Heart left ventricle (tissue), 16 donors: Measurements from ENCODE around the gene UBR2. TPM values are rescaled to one million over a fixed set of nuclear protein-coding genes. Genes with fewer than 3 reads are reported as not detected.

Source experiments
- ATAC-seq, 4 donors: fragments of 200-7000 bp; cut with Tn5 transposase; one replicate each; pipeline ENCODE4 v1.9.1; 2020 to 2022; ENCODE audit warnings: moderate library complexity in 4 of 4, mild to moderate bottlenecking in 3 of 4, moderate number of reproducible peaks in 1 of 4
- DNase-seq, 5 donors: peaks; one replicate each; pipeline ENCODE4 v3.0.0-alpha.2; 2020
- H3K27ac ChIP-seq, 12 donors: fragments of 200-600 bp; sonication (generic) in 4 of 12; one replicate each; pipeline versions ENCODE4 v1.5.0 to v1.8.0; 2016 to 2022; ENCODE audit warnings: mild to moderate bottlenecking in 2 of 12
- H3K27me3 ChIP-seq, 9 donors: fragments of 200-600 bp; sonication (generic) in 2 of 9; one replicate each; pipeline versions ENCODE4 v1.5.1 to v1.8.0; 2016 to 2022; ENCODE audit warnings: mild to moderate bottlenecking in 3 of 9
- H3K36me3 ChIP-seq, 9 donors: fragments of 200-600 bp; sonication (generic) in 2 of 9; one replicate each; pipeline versions ENCODE4 v1.5.0 to v1.8.0; 2018 to 2022; ENCODE audit warnings: mild to moderate bottlenecking in 2 of 9
- H3K4me1 ChIP-seq, 12 donors: fragments of 200-600 bp; sonication (generic) in 4 of 12; one replicate each; pipeline versions ENCODE4 v1.5.0 to v1.8.0; 2016 to 2022; ENCODE audit warnings: mild to moderate bottlenecking in 3 of 12
- H3K4me3 ChIP-seq, 12 donors: fragments of 200-600 bp; sonication (generic) in 4 of 12; one replicate each; pipeline versions ENCODE4 v1.5.0 to v1.8.0; 2017 to 2022; ENCODE audit warnings: mild to moderate bottlenecking in 9 of 12, moderate library complexity in 4 of 12
- H3K9me3 ChIP-seq, 12 donors: fragments of 200-600 bp; sonication (generic) in 4 of 12; one replicate each; pipeline versions ENCODE4 v1.5.0 to v1.8.0; 2016 to 2022; ENCODE audit warnings: mild to moderate bottlenecking in 1 of 12
- POLR2A ChIP-seq, 2 donors: fragments of 450-650 bp; IDR thresholded peaks; one replicate each; pipeline ENCODE4 v1.6.1; 2017; ENCODE audit warnings: antibody characterized with exemption in 2 of 2, mild to moderate bottlenecking in 2 of 2, moderate library complexity in 2 of 2
- WGBS, 4 donors: extraction: QIAGEN DNeasy Blood & Tissue Kit in 2 of 4; methylation state at CpG; one replicate each; pipeline versions ENCODE4 v1.1.5 to v1.1.7; 2013 to 2018; 5-methylcytosine and 5-hydroxymethylcytosine counted together
- intact Hi-C, 10 donors: fragments of 100-400 bp; cut with DNase I; formaldehyde crosslinking; loops; one replicate each; pipeline versions ENCODE4 v1.11.1 to v1.14.2; 2022
- polyA plus RNA-seq, 2 donors: library from polyadenylated mRNA; stranded (reverse); fragments of 200-250 nt; gene quantifications; one replicate each; pipeline ENCODE4 v1.2.3, GENCODE V29; 2013
- total RNA-seq, 9 donors: library from RNA; depleted of rRNA in 2 of 9; stranded (reverse); fragments of >200 nt in 2 of 9; fragmentation: NEBNext Ultra II Directional in 3 of 9; extraction: Animal tissue kit (Norgen Biotek cat#: 25700) in 3 of 9; gene quantifications; one replicate each; pipeline versions ENCODE4 v1.1.0 to v1.2.4, GENCODE V29; 2016 to 2023
- TF ChIP-seq, protein P1 (sequence below), 12 donors: fragments of 200-600 bp; sonication (generic) in 4 of 12; IDR thresholded peaks; one replicate each; pipeline versions ENCODE4 v1.5.0 to v1.8.0; 2018 to 2022; ENCODE audit warnings: antibody characterized with exemption in 12 of 12, mild to moderate bottlenecking in 5 of 12
- donor health status: ischemic (EF 13 %, LVEDD 7.1; RV severe dilation, severe dysfunction).
- donor health status: healthy with polysubstance abuse.
- donor health status: DM: no; HTN: yes; CAD: no.
- donor health status: DM: no; HTN: no; CAD: no.
- donor health status: ischemic (EF 25% LVEDD 6.9; RV normal size, moderate dysfunction).
- donor health status: ischemic (EF 25% LVEDD 5.7; RV mildly dilated, moderate dysfunction).
- donor health status: healthy.
- donor health status: DM: yes; HTN: yes; CAD: no.
- donor health status: ischemic (EF 35%, LVEDD 5.7; RV mildly dilated, moderate dysfunction).
- donor health status: nonischemic (EF 11% LVEDD 7.7; RV severe dilation, severe dysfunction).
- donor health status: DM: yes; HTN: yes; CAD: no.
- donor health status: PGD.
- donor health status: ischemic (EF 29% LVEDD 5.4; RV normal size, mild dysfunction).
- donor health status: nonischemic (EF 23%, LVEDD 6.1; RV moderate dilation, normal function).

The UBR2 gene
- total and polyA plus RNA-seq, 11 donors: 9.9 to 35.9 (median 30.1) TPM

DNA sequence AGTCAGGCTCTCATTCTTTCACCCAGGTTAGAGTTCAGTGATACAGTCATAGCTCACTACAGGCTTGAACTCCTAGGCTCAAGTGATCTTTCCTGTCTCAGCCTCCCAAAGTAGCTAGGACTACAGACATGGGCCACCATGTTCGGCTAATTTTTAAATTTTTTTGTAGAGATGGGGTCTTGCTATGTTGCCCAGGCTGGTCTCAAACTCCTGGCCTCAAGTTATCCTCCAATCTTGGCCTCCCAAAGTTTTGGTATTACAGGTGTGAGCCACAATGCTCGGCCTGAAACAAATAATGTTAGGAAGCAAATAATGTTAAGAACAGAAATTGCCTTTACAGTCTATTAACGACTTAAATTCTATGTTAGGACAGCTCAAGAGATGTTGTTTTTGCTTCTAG, 1.8 kb upstream of the UBR2 start:
- ATAC-seq (no peak), DNase-seq (no peak)
- Histone ChIP-seq H3K27me3 (no peaks in the 10 kb centered on the region), H3K4me1 (peaks cover 0 to 20% (median 12%) of the 10 kb centered on the region in 12 donors), H3K9me3 (no peaks in the 10 kb centered on the region), H3K36me3 (peaks cover 0 to 6% (median 0%) of the 10 kb centered on the region in 9 donors), H3K4me3 (no peak overlapping the region), H3K27ac (no peak overlapping the region)
- 57 to 85% (median 70%) methylated on average over 3 of the region's 3 CpGs for WGBS, 4 donors
- no peak for TF ChIP-seq POLR2A (IDR thresholded peaks at IDR 0.05)
- TF ChIP-seq, protein P1, sequence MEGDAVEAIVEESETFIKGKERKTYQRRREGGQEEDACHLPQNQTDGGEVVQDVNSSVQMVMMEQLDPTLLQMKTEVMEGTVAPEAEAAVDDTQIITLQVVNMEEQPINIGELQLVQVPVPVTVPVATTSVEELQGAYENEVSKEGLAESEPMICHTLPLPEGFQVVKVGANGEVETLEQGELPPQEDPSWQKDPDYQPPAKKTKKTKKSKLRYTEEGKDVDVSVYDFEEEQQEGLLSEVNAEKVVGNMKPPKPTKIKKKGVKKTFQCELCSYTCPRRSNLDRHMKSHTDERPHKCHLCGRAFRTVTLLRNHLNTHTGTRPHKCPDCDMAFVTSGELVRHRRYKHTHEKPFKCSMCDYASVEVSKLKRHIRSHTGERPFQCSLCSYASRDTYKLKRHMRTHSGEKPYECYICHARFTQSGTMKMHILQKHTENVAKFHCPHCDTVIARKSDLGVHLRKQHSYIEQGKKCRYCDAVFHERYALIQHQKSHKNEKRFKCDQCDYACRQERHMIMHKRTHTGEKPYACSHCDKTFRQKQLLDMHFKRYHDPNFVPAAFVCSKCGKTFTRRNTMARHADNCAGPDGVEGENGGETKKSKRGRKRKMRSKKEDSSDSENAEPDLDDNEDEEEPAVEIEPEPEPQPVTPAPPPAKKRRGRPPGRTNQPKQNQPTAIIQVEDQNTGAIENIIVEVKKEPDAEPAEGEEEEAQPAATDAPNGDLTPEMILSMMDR (IDR thresholded peaks at IDR 0.05): no peak
- intact Hi-C loops: loop anchor here in 1 of 10 donors (10.0 kb wide), 1 partner anchor 777 kb away; the partner anchor contains the start of genes PRICKLE4 and TOMM6

DNA sequence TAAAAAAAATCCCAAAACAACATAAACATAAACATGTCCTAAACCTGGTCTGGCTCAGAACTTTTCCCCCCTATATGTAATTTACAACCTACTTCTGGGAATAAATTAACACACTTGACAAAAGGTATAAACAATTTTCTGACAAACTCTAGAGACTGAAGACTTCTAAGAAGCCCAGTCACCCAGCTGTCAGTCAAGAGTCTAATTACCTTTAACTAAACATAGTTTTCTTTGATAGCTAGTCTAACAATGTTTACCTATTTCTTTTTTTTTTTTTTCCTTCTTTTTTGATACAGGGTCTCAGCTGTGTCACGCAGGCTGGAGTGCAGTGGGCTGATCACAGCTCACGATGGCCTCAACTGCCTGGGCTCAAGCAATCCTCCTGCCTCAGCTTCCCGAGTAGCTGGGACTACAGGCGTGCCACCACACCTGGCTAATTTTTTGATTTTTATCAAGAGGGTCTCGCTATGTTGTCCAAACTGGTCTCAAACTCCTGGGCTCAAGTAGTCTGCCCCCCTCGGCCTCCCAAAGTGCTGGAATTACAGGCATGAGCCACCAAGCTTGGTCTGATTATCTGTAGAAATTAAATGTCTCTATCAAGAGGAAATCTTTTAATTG, 932 bp upstream of the UBR2 start:
- no peak for DNase-seq
- Histone ChIP-seq H3K4me1 (peaks cover 0 to 27% (median 12%) of the 10 kb centered on the region in 12 donors), H3K4me3 (peak overlapping the region in 2 of 12 donors; percentile 94 to 95), H3K9me3 (no peaks in the 10 kb centered on the region), H3K36me3 (peaks cover 0 to 9% (median 0%) of the 10 kb centered on the region in 9 donors), H3K27ac (peak overlapping the region in 1 of 12 donors; percentile 97), H3K27me3 (no peaks in the 10 kb centered on the region)
- intact Hi-C loops: loop anchor here in 1 of 10 donors (10.0 kb wide), 1 partner anchor 778 kb away; the partner anchor contains the start of genes PRICKLE4 and TOMM6
- ATAC-seq: no peak
- 78 to 83% (median 81%) methylated on average over 6 of the region's 6 CpGs for WGBS, 4 donors
- TF ChIP-seq, protein P1 (IDR thresholded peaks at IDR 0.05): no peak
- no peak for TF ChIP-seq POLR2A (IDR thresholded peaks at IDR 0.05)

- no peak for DNase-seq
- H3K9me3 ChIP-seq: no peaks in the 10 kb centered on the region
- no peak for ATAC-seq
- peaks cover 0 to 43% (median 17%) of the 10 kb centered on the region in 12 donors for H3K4me1 ChIP-seq
- no peaks in the 10 kb centered on the region for H3K27me3 ChIP-seq
- WGBS, 4 donors: 0% methylated on average over 11 of the region's 11 CpGs
- intact Hi-C loops: loop anchor here in 1 of 10 donors (10.0 kb wide), 1 partner anchor 780 kb away; the partner anchor contains the start of genes PRICKLE4 and TOMM6
- H3K36me3 ChIP-seq: peaks cover 0 to 9% (median 0%) of the 10 kb centered on the region in 9 donors
- H3K4me3 ChIP-seq: peak overlapping the region; percentile 74 to 98 (median 81)
- peak overlapping the region; percentile 91 to 99 (median 97) for H3K27ac ChIP-seq
- TF ChIP-seq POLR2A (IDR thresholded peaks at IDR 0.05): no peak
- TF ChIP-seq, protein P1 (IDR thresholded peaks at IDR 0.05): no peak
These were observed 637 bp downstream of the UBR2 start for GRCh38 chr6:42564506-42564825.

- WGBS, 4 donors: 63 to 73% (median 68%) methylated on average over 15 of the region's 15 CpGs
- Histone ChIP-seq H3K9me3 (no peaks in the 10 kb centered on the region), H3K4me3 (peak overlapping the region; percentile 74 to 98 (median 81)), H3K4me1 (peaks cover 0 to 58% (median 24%) of the 10 kb centered on the region in 12 donors), H3K27me3 (no peaks in the 10 kb centered on the region), H3K27ac (peak overlapping the region in 11 of 12 donors; percentile 4 to 99 (median 97)), H3K36me3 (peaks cover 0 to 9% (median 0%) of the 10 kb centered on the region in 9 donors)
- ATAC-seq: no peak
- TF ChIP-seq, protein P1 (IDR thresholded peaks at IDR 0.05): no peak
- TF ChIP-seq POLR2A (IDR thresholded peaks at IDR 0.05): no peak
- no peak for DNase-seq
- intact Hi-C loops: loop anchor here in 1 of 10 donors (10.0 kb wide), 1 partner anchor 781 kb away; the partner anchor contains the start of genes PRICKLE4 and TOMM6
These were observed 2.2 kb downstream of the UBR2 start for GRCh38 chr6:42565823-42566613.
